ENCODE measurements around the gene SPRED2.

Gene SPRED2

GRCh38 chr2:65382776-65383357, 49.5 kb downstream of the SPRED2 start:
- DNase-seq = peak; percentile 49

GRCh38 chr2:65382323-65382722, 50.1 kb downstream of the SPRED2 start:
- DNase-seq = no peak

- no peak for DNase-seq
These were observed 50.8 kb downstream of the SPRED2 start for GRCh38 chr2:65381607-65382051.

GRCh38 chr2:65380255-65380654, 52.1 kb downstream of the SPRED2 start:
- DNase-seq = no peak

- no peak for DNase-seq
These were observed 52.7 kb downstream of the SPRED2 start for GRCh38 chr2:65379721-65380171.

- DNase-seq = no peak
These were observed 53.2 kb downstream of the SPRED2 start for GRCh38 chr2:65379223-65379622.

GRCh38 chr2:65378290-65378689, 54.1 kb downstream of the SPRED2 start:
- no peak for DNase-seq

GRCh38 chr2:65377556-65378192, 54.7 kb downstream of the SPRED2 start:
- DNase-seq = no peak

- DNase-seq = no peak
These were observed 56.7 kb downstream of the SPRED2 start for GRCh38 chr2:65375723-65376122.

- DNase-seq = no peak
These were observed 57.4 kb downstream of the SPRED2 start for GRCh38 chr2:65374999-65375398.

- no peak for DNase-seq
These were observed 57.8 kb downstream of the SPRED2 start for GRCh38 chr2:65374575-65374974.

- DNase-seq = no peak
These were observed 59.0 kb downstream of the SPRED2 start for GRCh38 chr2:65373365-65373918.

- DNase-seq = no peak
These were observed 59.8 kb downstream of the SPRED2 start for GRCh38 chr2:65372619-65373018.

GRCh38 chr2:65371074-65371434, 61.3 kb downstream of the SPRED2 start:
- DNase-seq = no peak

- DNase-seq = no peak
These were observed 61.9 kb downstream of the SPRED2 start for GRCh38 chr2:65370387-65371073.

GRCh38 chr2:65369980-65370379, 62.4 kb downstream of the SPRED2 start:
- DNase-seq = no peak

GRCh38 chr2:65369574-65369973, 62.8 kb downstream of the SPRED2 start:
- DNase-seq = no peak

- no peak for DNase-seq
These were observed 63.9 kb downstream of the SPRED2 start for GRCh38 chr2:65368468-65368867.

GRCh38 chr2:65367524-65367923, 64.9 kb downstream of the SPRED2 start:
- DNase-seq = no peak

GRCh38 chr2:65366595-65367125, 65.7 kb downstream of the SPRED2 start:
- no peak for DNase-seq

- no peak for DNase-seq
These were observed 67.2 kb downstream of the SPRED2 start for GRCh38 chr2:65364986-65365733.

- DNase-seq = no peak
These were observed 68.3 kb downstream of the SPRED2 start for GRCh38 chr2:65363879-65364666.
